HepG2 (cell line): Measurements from ENCODE around the gene TNFRSF6B. TPM values are rescaled to one million over a fixed set of nuclear protein-coding genes. Genes with fewer than 3 reads are reported as not detected.

Experiments
- CAMTA2 ChIP-seq: sonication (generic); formaldehyde crosslinking; IDR thresholded peaks from 2 replicates; pipeline ENCODE4 v1.4.0; 2020; ENCODE audit warnings: mild to moderate bottlenecking, missing genetic modification reagents, borderline replicate concordance
- ESRRA ChIP-seq: sonication (generic); formaldehyde crosslinking; IDR thresholded peaks from 2 replicates; pipeline ENCODE4 v1.5.1; 2020; ENCODE audit warnings: mild to moderate bottlenecking, low read depth, missing genetic modification reagents
- ETS1 ChIP-seq: sonication (generic); formaldehyde crosslinking; IDR thresholded peaks from 2 replicates; pipeline ENCODE4 v1.4.0; 2020; ENCODE audit warnings: missing genetic modification reagents
- FOXC1 ChIP-seq: sonication (generic); formaldehyde crosslinking; IDR thresholded peaks from 2 replicates; pipeline ENCODE4 v1.8.0; 2022; ENCODE audit warnings: mild to moderate bottlenecking, missing genetic modification reagents, borderline replicate concordance
- GABPB1 ChIP-seq: IDR thresholded peaks from 2 replicates; pipeline ENCODE4 v1.6.1; 2016; ENCODE audit warnings: mild to moderate bottlenecking, missing genetic modification reagents, moderate library complexity, missing compliant biosample characterization
- HDAC1 ChIP-seq: sonication (generic); formaldehyde crosslinking; IDR thresholded peaks from 2 replicates; pipeline ENCODE4 v1.5.1; 2020; ENCODE audit warnings: mild to moderate bottlenecking, missing genetic modification reagents
- ISL2 ChIP-seq: sonication (generic); formaldehyde crosslinking; IDR thresholded peaks from 2 replicates; pipeline ENCODE4 v1.5.0; 2020; ENCODE audit warnings: missing genetic modification reagents
- MTF2 ChIP-seq: sonication (generic); formaldehyde crosslinking; IDR thresholded peaks from 2 replicates; pipeline ENCODE4 v1.5.0; 2020; ENCODE audit warnings: missing genetic modification reagents, borderline replicate concordance
- RFX3 ChIP-seq: IDR thresholded peaks from 2 replicates; pipeline ENCODE4 v1.6.1; 2016; ENCODE audit warnings: missing biosample characterization, missing genetic modification reagents
- SP140L ChIP-seq: sonication (generic); formaldehyde crosslinking; IDR thresholded peaks from 2 replicates; pipeline ENCODE4 v1.4.0; 2020; ENCODE audit warnings: missing genetic modification reagents, borderline replicate concordance
- SRSF4 ChIP-seq: fragments of 200-400 bp; formaldehyde crosslinking; IDR thresholded peaks from one replicate; pipeline ENCODE4 v1.6.1; 2018; ENCODE audit warnings: mild to moderate bottlenecking, low read depth, low read length, moderate library complexity; ENCODE audit not compliant: poor library complexity, severe bottlenecking
- ZFP62 ChIP-seq: sonication (generic); formaldehyde crosslinking; IDR thresholded peaks from 2 replicates; pipeline ENCODE4 v1.4.0; 2020; ENCODE audit warnings: missing genetic modification reagents
- ZNF207 ChIP-seq: fragments of 450-650 bp; IDR thresholded peaks from 2 replicates; pipeline ENCODE4 v1.6.1; 2016; ENCODE audit warnings: antibody characterized with exemption, borderline replicate concordance
- ZNF251 ChIP-seq: sonication (generic); formaldehyde crosslinking; IDR thresholded peaks from 2 replicates; pipeline ENCODE4 v1.9.0; 2021; ENCODE audit warnings: mild to moderate bottlenecking, missing genetic modification reagents
- ZNF766 ChIP-seq: sonication (generic); formaldehyde crosslinking; IDR thresholded peaks from 2 replicates; pipeline ENCODE4 v1.5.0; 2020; ENCODE audit warnings: missing genetic modification reagents, borderline replicate concordance
- polyA plus RNA-seq, 8 experiments: library from polyadenylated mRNA; depleted of rRNA in 3 of 8; stranded (reverse) in 7 of 8; unstranded in 1 of 8; fragments of >200 nt; fragmentation: Illumina TruSeq in 4 of 8; extraction: Trizol in 4 of 8; gene quantifications; 2 replicates each; pipeline versions ENCODE4 v1.2.1 to v1.2.3, GENCODE V29; 2011 to 2016; ENCODE audit warnings: low read depth in 4 of 8, missing spikeins in 1 of 8, mixed read lengths in 1 of 8; ENCODE audit not compliant: insufficient read depth in 1 of 8
- total RNA-seq, 5 experiments: library from RNA; depleted of rRNA; stranded (reverse); fragments of >200 nt; fragmentation: Illumina TruSeq; extraction: Trizol; gene quantifications; 2 replicates each; pipeline ENCODE4 v1.2.3, GENCODE V29; 2016; ENCODE audit warnings: low read depth in 1 of 5
- TF ChIP-seq, protein P1 (sequence below): sonication (generic); formaldehyde crosslinking; IDR thresholded peaks from 2 replicates; pipeline ENCODE4 v1.5.0; 2020; ENCODE audit warnings: mild to moderate bottlenecking, missing genetic modification reagents
- TF ChIP-seq, protein P2 (sequence below): sonication (generic); formaldehyde crosslinking; IDR thresholded peaks from 2 replicates; pipeline ENCODE4 v1.4.0; 2020; ENCODE audit warnings: missing genetic modification reagents, mild to moderate bottlenecking, borderline replicate concordance
- TF ChIP-seq, protein P3 (sequence below): sonication (generic); formaldehyde crosslinking; IDR thresholded peaks from 2 replicates; pipeline ENCODE4 v1.5.0; 2020; ENCODE audit warnings: missing genetic modification reagents, mild to moderate bottlenecking, borderline replicate concordance
- TF ChIP-seq, protein P4 (sequence below): sonication (generic); formaldehyde crosslinking; IDR thresholded peaks from 2 replicates; pipeline ENCODE4 v1.4.0; 2020; ENCODE audit warnings: missing genetic modification reagents

TNFRSF6B gene
- total and polyA plus RNA-seq, 2 of the 13 experiments (the other 11 are each of a cell fraction or from before 2014, with no cell fraction given), result 0.24 TPM; not detected in 1

DNA sequence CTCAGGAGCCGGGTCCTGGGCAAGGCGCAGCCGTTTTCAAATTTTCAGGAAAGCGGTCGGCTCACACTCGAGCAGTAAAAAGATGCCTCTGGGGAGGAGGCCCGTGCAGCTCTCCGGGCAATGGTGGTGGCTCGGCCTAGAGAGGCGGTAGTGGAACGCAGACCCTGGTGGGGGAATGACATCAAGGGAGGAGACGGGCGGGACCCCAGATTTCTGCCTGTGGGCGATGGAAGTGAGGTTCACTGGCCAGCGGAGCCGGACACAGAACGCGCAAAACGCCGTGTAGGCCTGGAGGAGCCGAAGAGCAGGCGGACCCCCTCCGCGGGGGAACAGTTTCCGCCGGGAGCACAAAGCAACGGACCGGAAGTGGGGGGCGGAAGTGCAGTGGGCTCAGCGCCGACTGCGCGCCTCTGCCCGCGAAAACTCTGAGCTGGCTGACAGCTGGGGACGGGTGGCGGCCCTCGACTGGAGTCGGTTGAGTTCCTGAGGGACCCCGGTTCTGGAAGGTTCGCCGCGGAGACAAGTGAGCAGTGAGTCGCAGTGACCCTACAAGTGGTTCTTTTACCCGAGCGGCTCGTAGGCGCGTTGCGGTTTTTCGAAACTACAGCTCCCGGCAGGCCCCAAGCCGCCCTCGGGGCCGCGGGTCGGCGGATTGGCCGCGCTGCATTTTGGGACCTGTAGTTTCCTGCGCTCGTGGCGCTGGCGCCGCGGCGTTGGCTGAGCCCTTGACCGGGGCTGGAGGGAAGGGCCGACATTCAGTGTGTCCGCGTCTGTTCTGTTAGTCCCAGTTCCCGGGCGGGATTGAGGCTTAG is 38.3 kb upstream of the TNFRSF6B start, which contains the start of gene RTEL1 (continued):
- TF ChIP-seq, protein P1, sequence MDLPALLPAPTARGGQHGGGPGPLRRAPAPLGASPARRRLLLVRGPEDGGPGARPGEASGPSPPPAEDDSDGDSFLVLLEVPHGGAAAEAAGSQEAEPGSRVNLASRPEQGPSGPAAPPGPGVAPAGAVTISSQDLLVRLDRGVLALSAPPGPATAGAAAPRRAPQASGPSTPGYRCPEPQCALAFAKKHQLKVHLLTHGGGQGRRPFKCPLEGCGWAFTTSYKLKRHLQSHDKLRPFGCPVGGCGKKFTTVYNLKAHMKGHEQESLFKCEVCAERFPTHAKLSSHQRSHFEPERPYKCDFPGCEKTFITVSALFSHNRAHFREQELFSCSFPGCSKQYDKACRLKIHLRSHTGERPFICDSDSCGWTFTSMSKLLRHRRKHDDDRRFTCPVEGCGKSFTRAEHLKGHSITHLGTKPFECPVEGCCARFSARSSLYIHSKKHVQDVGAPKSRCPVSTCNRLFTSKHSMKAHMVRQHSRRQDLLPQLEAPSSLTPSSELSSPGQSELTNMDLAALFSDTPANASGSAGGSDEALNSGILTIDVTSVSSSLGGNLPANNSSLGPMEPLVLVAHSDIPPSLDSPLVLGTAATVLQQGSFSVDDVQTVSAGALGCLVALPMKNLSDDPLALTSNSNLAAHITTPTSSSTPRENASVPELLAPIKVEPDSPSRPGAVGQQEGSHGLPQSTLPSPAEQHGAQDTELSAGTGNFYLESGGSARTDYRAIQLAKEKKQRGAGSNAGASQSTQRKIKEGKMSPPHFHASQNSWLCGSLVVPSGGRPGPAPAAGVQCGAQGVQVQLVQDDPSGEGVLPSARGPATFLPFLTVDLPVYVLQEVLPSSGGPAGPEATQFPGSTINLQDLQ (CRISPR knock-in tag), result peak; percentile 92
- TF ChIP-seq CAMTA2, result peak; percentile 25; the same call in 1 of the 2 replicates
- TF ChIP-seq, protein P2, sequence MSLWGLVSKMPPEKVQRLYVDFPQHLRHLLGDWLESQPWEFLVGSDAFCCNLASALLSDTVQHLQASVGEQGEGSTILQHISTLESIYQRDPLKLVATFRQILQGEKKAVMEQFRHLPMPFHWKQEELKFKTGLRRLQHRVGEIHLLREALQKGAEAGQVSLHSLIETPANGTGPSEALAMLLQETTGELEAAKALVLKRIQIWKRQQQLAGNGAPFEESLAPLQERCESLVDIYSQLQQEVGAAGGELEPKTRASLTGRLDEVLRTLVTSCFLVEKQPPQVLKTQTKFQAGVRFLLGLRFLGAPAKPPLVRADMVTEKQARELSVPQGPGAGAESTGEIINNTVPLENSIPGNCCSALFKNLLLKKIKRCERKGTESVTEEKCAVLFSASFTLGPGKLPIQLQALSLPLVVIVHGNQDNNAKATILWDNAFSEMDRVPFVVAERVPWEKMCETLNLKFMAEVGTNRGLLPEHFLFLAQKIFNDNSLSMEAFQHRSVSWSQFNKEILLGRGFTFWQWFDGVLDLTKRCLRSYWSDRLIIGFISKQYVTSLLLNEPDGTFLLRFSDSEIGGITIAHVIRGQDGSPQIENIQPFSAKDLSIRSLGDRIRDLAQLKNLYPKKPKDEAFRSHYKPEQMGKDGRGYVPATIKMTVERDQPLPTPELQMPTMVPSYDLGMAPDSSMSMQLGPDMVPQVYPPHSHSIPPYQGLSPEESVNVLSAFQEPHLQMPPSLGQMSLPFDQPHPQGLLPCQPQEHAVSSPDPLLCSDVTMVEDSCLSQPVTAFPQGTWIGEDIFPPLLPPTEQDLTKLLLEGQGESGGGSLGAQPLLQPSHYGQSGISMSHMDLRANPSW (CRISPR knock-in tag), result no peak; the same call in 1 of the 2 replicates
- TF ChIP-seq ESRRA (CRISPR knock-in tag), result peak; percentile 36; the same call in 1 of the 2 replicates
- peak; percentile 97 for TF ChIP-seq MTF2 (CRISPR knock-in tag)
- peak; percentile 97 for TF ChIP-seq FOXC1 (CRISPR knock-in tag)
- no peak for TF ChIP-seq SRSF4
- TF ChIP-seq, protein P3, sequence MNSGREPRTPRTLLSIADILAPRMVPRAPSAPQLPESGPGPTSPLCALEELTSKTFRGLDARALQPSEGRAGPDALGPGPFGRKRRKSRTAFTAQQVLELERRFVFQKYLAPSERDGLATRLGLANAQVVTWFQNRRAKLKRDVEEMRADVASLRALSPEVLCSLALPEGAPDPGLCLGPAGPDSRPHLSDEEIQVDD, result peak; percentile 87; the same call in 1 of the 2 replicates
- TF ChIP-seq SP140L (CRISPR knock-in tag), result peak; percentile 69; the same call in 1 of the 2 replicates
- TF ChIP-seq ZNF251, result 0 out of 2 replicates have a peak, but pooled peaks have one; percentile 17
- peak; percentile 99 for TF ChIP-seq GABPB1 (CRISPR knock-in tag)
- TF ChIP-seq, protein P4, sequence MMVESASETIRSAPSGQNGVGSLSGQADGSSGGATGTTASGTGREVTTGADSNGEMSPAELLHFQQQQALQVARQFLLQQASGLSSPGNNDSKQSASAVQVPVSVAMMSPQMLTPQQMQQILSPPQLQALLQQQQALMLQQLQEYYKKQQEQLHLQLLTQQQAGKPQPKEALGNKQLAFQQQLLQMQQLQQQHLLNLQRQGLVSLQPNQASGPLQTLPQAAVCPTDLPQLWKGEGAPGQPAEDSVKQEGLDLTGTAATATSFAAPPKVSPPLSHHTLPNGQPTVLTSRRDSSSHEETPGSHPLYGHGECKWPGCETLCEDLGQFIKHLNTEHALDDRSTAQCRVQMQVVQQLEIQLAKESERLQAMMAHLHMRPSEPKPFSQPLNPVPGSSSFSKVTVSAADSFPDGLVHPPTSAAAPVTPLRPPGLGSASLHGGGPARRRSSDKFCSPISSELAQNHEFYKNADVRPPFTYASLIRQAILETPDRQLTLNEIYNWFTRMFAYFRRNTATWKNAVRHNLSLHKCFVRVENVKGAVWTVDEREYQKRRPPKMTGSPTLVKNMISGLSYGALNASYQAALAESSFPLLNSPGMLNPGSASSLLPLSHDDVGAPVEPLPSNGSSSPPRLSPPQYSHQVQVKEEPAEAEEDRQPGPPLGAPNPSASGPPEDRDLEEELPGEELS (CRISPR knock-in tag), result peak; percentile 87
- TF ChIP-seq ZFP62, result peak; percentile 83
- peak; percentile 42; the same call in 1 of the 2 replicates for TF ChIP-seq RFX3 (CRISPR knock-in tag)
- TF ChIP-seq ZNF207, result no peak
- peak; percentile 98 for TF ChIP-seq HDAC1 (CRISPR knock-in tag)
- TF ChIP-seq ISL2, result peak; percentile 87
- peak; percentile 94 for TF ChIP-seq ZNF766
- peak; percentile 97; the same call in 1 of the 2 replicates for TF ChIP-seq ETS1 (CRISPR knock-in tag)
